ENCODE results near the gene ADAMTS15.

DNA sequence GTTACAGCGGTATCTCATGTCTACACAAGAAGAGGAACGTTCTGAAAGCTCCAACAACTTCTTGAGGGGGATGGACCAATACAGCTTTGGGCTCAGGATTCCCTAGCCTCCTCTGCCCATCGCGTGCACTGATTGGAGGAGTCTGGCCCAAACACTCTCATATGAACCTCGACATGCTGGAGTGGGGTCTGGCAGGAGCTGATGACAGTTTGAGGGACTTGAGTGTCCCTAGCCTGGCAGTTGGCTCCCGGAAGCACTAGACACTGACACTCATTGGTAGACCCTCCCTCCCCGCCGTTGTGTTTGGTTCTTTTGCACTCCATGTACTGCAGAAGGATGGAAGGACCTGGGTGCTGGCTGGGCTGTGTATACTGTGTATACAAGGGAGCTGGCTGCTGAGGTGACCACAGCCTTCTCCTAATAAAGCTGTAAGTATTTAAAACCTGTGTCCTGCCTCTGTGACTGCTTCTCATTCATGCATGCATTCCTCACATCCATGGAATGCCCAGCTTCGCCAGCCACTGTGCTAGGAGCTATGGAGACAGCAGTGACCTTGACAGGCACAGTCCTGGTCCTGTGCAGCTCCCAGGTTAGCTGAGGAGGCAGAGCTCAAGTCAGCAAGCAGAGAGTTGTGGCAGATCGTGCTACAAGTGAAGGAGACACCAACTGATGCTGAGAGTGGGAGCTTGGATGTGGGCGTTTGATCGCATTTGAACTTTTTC, 27.9 kb downstream of the ADAMTS15 start:
- TF ChIP-seq, protein P1, sequence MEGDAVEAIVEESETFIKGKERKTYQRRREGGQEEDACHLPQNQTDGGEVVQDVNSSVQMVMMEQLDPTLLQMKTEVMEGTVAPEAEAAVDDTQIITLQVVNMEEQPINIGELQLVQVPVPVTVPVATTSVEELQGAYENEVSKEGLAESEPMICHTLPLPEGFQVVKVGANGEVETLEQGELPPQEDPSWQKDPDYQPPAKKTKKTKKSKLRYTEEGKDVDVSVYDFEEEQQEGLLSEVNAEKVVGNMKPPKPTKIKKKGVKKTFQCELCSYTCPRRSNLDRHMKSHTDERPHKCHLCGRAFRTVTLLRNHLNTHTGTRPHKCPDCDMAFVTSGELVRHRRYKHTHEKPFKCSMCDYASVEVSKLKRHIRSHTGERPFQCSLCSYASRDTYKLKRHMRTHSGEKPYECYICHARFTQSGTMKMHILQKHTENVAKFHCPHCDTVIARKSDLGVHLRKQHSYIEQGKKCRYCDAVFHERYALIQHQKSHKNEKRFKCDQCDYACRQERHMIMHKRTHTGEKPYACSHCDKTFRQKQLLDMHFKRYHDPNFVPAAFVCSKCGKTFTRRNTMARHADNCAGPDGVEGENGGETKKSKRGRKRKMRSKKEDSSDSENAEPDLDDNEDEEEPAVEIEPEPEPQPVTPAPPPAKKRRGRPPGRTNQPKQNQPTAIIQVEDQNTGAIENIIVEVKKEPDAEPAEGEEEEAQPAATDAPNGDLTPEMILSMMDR (conservative IDR thresholded peaks at IDR 0.05; ENCODE audit: low read length) = no peak
- no peak for TF ChIP-seq EZH2phosphoT487 (IDR thresholded peaks at IDR 0.05; ENCODE audit: borderline replicate concordance, low read depth, low read length)
